ENCODE data around the gene FNDC3A.
"Not testable (repeated sequence)": the region's sequence is repeated elsewhere in the genome, so short reads cannot be mapped to it uniquely, and the experiment has no call there.

FNDC3A gene

GRCh38 chr13:49000247-49000646 is 24.5 kb downstream of the FNDC3A start:
- Histone ChIP-seq H3K9ac (ENCODE audit: low read depth, low read length) (no peak overlapping the region), H3K9me3 (ENCODE audit: insufficient read depth, low read length, severe bottlenecking) (peaks cover 13% of the 10 kb centered on the region), H2AFZ (ENCODE audit: low read depth, low read length) (no peak overlapping the region), H4K20me1 (ENCODE audit: insufficient read depth, low read length) (no peaks in the 10 kb centered on the region), H3K4me2 (ENCODE audit: insufficient read depth, low read length) (no peak overlapping the region), H3K36me3 (ENCODE audit: insufficient read depth, low read length) (no peaks in the 10 kb centered on the region; the same call in 1 of the 2 replicates), H3K27me3 (ENCODE audit: insufficient read depth, low read length, poor library complexity) (no peaks in the 10 kb centered on the region), H3K4me3 (ENCODE audit: low read depth in 1 of 2, low read length in 2 of 2) (no peak overlapping the region), H3K27ac (ENCODE audit: low read length) (no peak overlapping the region), H3K79me2 (ENCODE audit: insufficient read depth, low read length) (peaks cover 23% of the 10 kb centered on the region), H3K4me1 (ENCODE audit: insufficient read depth, low read length) (no peaks in the 10 kb centered on the region)
- TF ChIP-seq CTCF (IDR thresholded peaks at IDR 0.05; ENCODE audit: borderline replicate concordance, extremely low read depth, low read length, poor library complexity, severe bottlenecking) (no peak), EZH2 (IDR thresholded peaks at IDR 0.05; ENCODE audit: borderline replicate concordance, low read depth, low read length, severe bottlenecking) (no peak)
- no peak for DNase-seq
- ATAC-seq (ENCODE audit: insufficient read depth, low read depth) = no peak

- H3K9me3 ChIP-seq (ENCODE audit: insufficient read depth, low read length, severe bottlenecking); H3K79me2 ChIP-seq (ENCODE audit: insufficient read depth, low read length); H4K20me1 ChIP-seq (ENCODE audit: insufficient read depth, low read length); H3K27ac ChIP-seq (ENCODE audit: low read length); ATAC-seq (ENCODE audit: insufficient read depth, low read depth); H3K27me3 ChIP-seq (ENCODE audit: insufficient read depth, low read length, poor library complexity); H3K9ac ChIP-seq (ENCODE audit: low read depth, low read length); H2AFZ ChIP-seq (ENCODE audit: low read depth, low read length); H3K4me3 ChIP-seq (ENCODE audit: low read depth in 1 of 2, low read length in 2 of 2); H3K4me1 ChIP-seq (ENCODE audit: insufficient read depth, low read length); DNase-seq; H3K4me2 ChIP-seq (ENCODE audit: insufficient read depth, low read length): not testable (repeated sequence)
- H3K36me3 ChIP-seq (ENCODE audit: insufficient read depth, low read length) = peaks cover 11% of the 10 kb centered on the region; the same call in 1 of the 2 replicates
These were observed 43.4 kb downstream of the FNDC3A start for GRCh38 chr13:49018986-49019635.

GRCh38 chr13:49020328-49020727 is 44.6 kb downstream of the FNDC3A start:
- no peak overlapping the region for H3K4me3 ChIP-seq (ENCODE audit: low read depth in 1 of 2, low read length in 2 of 2)
- ATAC-seq (ENCODE audit: insufficient read depth, low read depth) = no peak
- peaks cover 11% of the 10 kb centered on the region; the same call in 1 of the 2 replicates for H3K36me3 ChIP-seq (ENCODE audit: insufficient read depth, low read length)
- H2AFZ ChIP-seq (ENCODE audit: low read depth, low read length) = no peak overlapping the region
- H3K27ac ChIP-seq (ENCODE audit: low read length) = no peak overlapping the region
- DNase-seq = no peak
- no peaks in the 10 kb centered on the region for H3K4me1 ChIP-seq (ENCODE audit: insufficient read depth, low read length)
- H3K79me2 ChIP-seq (ENCODE audit: insufficient read depth, low read length) = peaks cover 7% of the 10 kb centered on the region; the same call in 1 of the 2 replicates
- no peak for TF ChIP-seq EZH2 (IDR thresholded peaks at IDR 0.05; ENCODE audit: borderline replicate concordance, low read depth, low read length, severe bottlenecking)
- H3K9me3 ChIP-seq (ENCODE audit: insufficient read depth, low read length, severe bottlenecking) = peaks cover 2% of the 10 kb centered on the region
- H4K20me1 ChIP-seq (ENCODE audit: insufficient read depth, low read length) = no peaks in the 10 kb centered on the region
- no peaks in the 10 kb centered on the region for H3K27me3 ChIP-seq (ENCODE audit: insufficient read depth, low read length, poor library complexity)
- H3K4me2 ChIP-seq (ENCODE audit: insufficient read depth, low read length) = no peak overlapping the region
- no peak overlapping the region for H3K9ac ChIP-seq (ENCODE audit: low read depth, low read length)

- H3K4me1 ChIP-seq (ENCODE audit: insufficient read depth, low read length) = no peaks in the 10 kb centered on the region
- peaks cover 11% of the 10 kb centered on the region; the same call in 1 of the 2 replicates for H3K36me3 ChIP-seq (ENCODE audit: insufficient read depth, low read length)
- no peak overlapping the region for H3K27ac ChIP-seq (ENCODE audit: low read length)
- ATAC-seq (ENCODE audit: insufficient read depth, low read depth) (no peak; the same call in 2 of the 3 replicates), DNase-seq (no peak)
- H3K9ac ChIP-seq (ENCODE audit: low read depth, low read length) = no peak overlapping the region
- no peak overlapping the region for H2AFZ ChIP-seq (ENCODE audit: low read depth, low read length)
- no peaks in the 10 kb centered on the region for H3K27me3 ChIP-seq (ENCODE audit: insufficient read depth, low read length, poor library complexity)
- peaks cover 7% of the 10 kb centered on the region; the same call in 1 of the 2 replicates for H3K79me2 ChIP-seq (ENCODE audit: insufficient read depth, low read length)
- no peak overlapping the region for H3K4me3 ChIP-seq (ENCODE audit: low read depth in 1 of 2, low read length in 2 of 2)
- no peak overlapping the region for H3K4me2 ChIP-seq (ENCODE audit: insufficient read depth, low read length)
- TF ChIP-seq CTCF (IDR thresholded peaks at IDR 0.05; ENCODE audit: borderline replicate concordance, extremely low read depth, low read length, poor library complexity, severe bottlenecking) (no peak), EZH2 (IDR thresholded peaks at IDR 0.05; ENCODE audit: borderline replicate concordance, low read depth, low read length, severe bottlenecking) (no peak)
- H4K20me1 ChIP-seq (ENCODE audit: insufficient read depth, low read length) = no peaks in the 10 kb centered on the region
- peaks cover 2% of the 10 kb centered on the region for H3K9me3 ChIP-seq (ENCODE audit: insufficient read depth, low read length, severe bottlenecking)
These were observed 45.3 kb downstream of the FNDC3A start for GRCh38 chr13:49020940-49021553.
